Naive B cell (primary cell): ENCODE data around the gene THSD4. TPM values are rescaled to one million over a fixed set of nuclear protein-coding genes. Genes with fewer than 3 reads are reported as not detected.
"Not testable (repeated sequence)": the region's sequence is repeated elsewhere in the genome, so short reads cannot be mapped to it uniquely, and the experiment has no call there.

Experiments
- ATAC-seq, 2 donors: fragments of 150-1000 bp; cut with Tn5 transposase; 2 replicates each; pipeline ENCODE4 v1.10.0; 2021; ENCODE audit warnings: low read depth in 2 of 2, mild to moderate bottlenecking in 2 of 2, moderate library complexity in 2 of 2
- DNase-seq: peaks from one replicate; pipeline ENCODE4 v3.0.0; 2022
- H3K27ac Mint-ChIP-seq, 6 donors: one replicate each; pipeline ENCODE4 v1.8.0; 2020 to 2022; ENCODE audit warnings: mild to moderate bottlenecking in 6 of 6, mixed read lengths in 6 of 6, moderate library complexity in 5 of 6, inconsistent platforms in 2 of 6
- H3K27me3 Mint-ChIP-seq, 3 donors: one replicate each; pipeline ENCODE4 v1.8.0; 2021 to 2022; ENCODE audit warnings: mixed read lengths in 3 of 3, mild to moderate bottlenecking in 1 of 3
- H3K36me3 Mint-ChIP-seq, 2 donors: one replicate each; pipeline ENCODE4 v1.8.0; 2020 to 2022; ENCODE audit warnings: mixed read lengths in 2 of 2, inconsistent platforms in 1 of 2, mild to moderate bottlenecking in 1 of 2
- H3K4me1 Mint-ChIP-seq, 3 donors: one replicate each; pipeline ENCODE4 v1.8.0; 2020 to 2022; ENCODE audit warnings: mixed read lengths in 3 of 3, inconsistent platforms in 1 of 3, mild to moderate bottlenecking in 1 of 3, moderate library complexity in 1 of 3
- H3K4me3 Mint-ChIP-seq, 8 donors: one replicate each; pipeline ENCODE4 v1.8.0; 2020 to 2022; ENCODE audit warnings: mild to moderate bottlenecking in 8 of 8, mixed read lengths in 8 of 8, moderate library complexity in 8 of 8, inconsistent platforms in 2 of 8
- H3K9me3 Mint-ChIP-seq, 7 donors: one replicate each; pipeline ENCODE4 v1.8.0; 2020 to 2022; ENCODE audit warnings: mixed read lengths in 7 of 7, mild to moderate bottlenecking in 5 of 7, inconsistent platforms in 2 of 7, moderate library complexity in 1 of 7
- polyA plus RNA-seq, 6 donors: library from polyadenylated mRNA; unstranded; fragments of 300-500 nt; fragmentation: Illumina TruSeq; gene quantifications; one replicate each; pipeline ENCODE4 v1.2.3, GENCODE V29; 2021; ENCODE audit warnings: low read depth in 6 of 6

THSD4 gene
- polyA plus RNA-seq, 6 donors from 2014 or later = not detected

DNA sequence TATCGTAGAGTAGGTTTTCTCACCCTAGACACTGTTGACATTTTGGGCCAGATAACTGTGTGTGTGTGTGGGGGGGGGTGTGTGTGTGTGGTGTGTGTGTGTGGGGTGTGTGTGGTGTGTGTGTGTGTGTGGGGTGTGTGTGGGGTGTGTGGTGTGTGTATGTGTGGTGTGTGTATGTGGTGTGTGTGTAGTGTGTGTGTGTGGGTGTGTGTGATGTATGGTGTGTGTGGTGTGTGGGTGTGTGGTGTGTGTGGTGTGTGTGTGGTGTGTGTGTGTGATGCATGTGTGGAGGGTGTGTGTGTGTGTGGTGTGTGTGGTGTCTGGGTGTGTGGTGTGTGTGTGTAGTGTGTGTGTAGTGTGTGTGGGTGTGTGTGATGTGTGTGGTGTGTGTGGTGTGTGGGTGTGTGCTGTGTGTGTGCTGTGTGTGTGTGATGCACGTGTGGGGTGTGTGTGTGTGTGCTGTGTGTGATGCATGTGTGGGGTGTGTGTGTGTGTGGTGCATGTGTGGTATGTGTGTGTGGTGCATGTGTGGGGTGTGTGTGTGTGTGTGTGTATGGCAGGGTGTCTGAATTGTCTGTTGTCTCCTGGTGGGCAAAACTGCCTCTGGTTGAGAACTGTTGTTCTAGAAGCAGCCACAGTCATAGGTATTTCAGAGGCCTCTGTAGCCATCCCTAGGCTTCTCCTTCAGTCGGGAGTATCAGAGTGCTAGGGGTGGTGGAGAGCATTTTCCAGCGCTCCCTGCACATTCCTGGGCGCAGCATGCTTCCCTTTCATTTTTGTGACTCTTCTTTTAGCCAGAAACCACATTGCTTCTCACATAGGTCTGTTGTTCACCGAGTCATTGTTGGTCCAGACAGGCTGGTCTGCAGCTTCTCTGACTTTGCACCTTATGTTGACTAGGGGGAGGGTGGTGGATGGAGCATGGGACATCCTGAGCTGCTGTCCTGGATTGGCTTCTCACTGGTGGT, 84.4 kb downstream of the THSD4 start:
- Mint-ChIP-seq H3K27me3 (peaks cover 0 to 7% (median 6%) of the 10 kb centered on the region in 3 donors), H3K4me3 (no peak overlapping the region), H3K4me1 (no peaks in the 10 kb centered on the region), H3K9me3 (peaks cover 0 to 14% (median 2%) of the 10 kb centered on the region in 7 donors), H3K27ac (no peak overlapping the region), H3K36me3 (no peaks in the 10 kb centered on the region)
- DNase-seq (no peak), ATAC-seq (no peak)

DNA sequence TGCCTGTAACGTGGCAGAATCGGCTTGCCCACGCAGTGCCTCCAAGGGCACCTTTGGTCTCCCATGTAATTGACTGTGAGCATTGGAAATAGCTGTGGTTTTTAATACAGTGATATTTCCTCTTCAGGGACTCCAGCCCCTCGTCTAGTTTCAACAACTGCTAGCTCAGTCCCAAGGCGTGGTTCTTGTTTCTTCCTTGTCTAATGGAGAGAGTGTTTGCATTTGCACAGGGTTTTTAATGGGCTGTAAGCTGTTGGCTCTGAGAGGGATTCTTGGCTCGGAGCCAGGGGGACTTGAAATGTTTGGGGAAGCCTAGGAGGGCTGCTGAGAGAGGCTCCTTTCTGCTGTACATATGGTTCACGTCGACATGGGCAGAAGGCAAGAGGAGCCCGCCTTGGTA, 86.2 kb downstream of the THSD4 start:
- peaks cover 0 to 10% (median 0%) of the 10 kb centered on the region in 7 donors for H3K9me3 Mint-ChIP-seq
- ATAC-seq = no peak

DNA sequence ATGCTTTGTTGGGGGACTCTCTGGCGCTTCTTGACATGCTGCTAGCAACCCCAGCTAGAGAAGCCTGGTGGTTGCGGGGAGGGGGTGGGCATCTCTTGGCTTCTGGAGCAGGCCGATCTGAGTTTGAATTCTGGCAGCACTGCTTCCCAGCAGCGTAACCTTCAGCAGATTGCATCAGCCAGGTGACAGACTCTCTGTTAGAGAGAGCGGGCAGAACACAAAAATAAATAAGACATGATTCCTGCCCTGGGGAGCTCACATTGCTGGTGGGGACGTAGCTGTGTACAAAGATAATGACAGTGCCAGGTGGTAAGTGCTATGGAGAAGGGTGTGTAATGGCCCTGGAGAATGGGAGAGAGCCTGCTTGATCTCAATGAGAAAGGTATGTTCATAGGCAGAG, 87.4 kb downstream of the THSD4 start:
- no peak for DNase-seq
- no peak overlapping the region for H3K4me3 Mint-ChIP-seq
- H3K9me3 Mint-ChIP-seq = peaks cover 0 to 7% (median 0%) of the 10 kb centered on the region in 7 donors
- peaks cover 0 to 4% (median 0%) of the 10 kb centered on the region in 3 donors for H3K27me3 Mint-ChIP-seq
- peak overlapping the region in 1 of 6 donors; percentile 21 for H3K27ac Mint-ChIP-seq
- no peaks in the 10 kb centered on the region for H3K4me1 Mint-ChIP-seq
- ATAC-seq = no peak
- no peaks in the 10 kb centered on the region for H3K36me3 Mint-ChIP-seq

More for the DNA sequence above, 86.2 kb downstream of the THSD4 start:
- H3K27ac Mint-ChIP-seq = no peak overlapping the region
- no peaks in the 10 kb centered on the region for H3K4me1 Mint-ChIP-seq
- no peaks in the 10 kb centered on the region for H3K36me3 Mint-ChIP-seq
- no peak for DNase-seq
- H3K4me3 Mint-ChIP-seq = no peak overlapping the region
- peaks cover 0 to 3% (median 3%) of the 10 kb centered on the region in 3 donors for H3K27me3 Mint-ChIP-seq

DNA sequence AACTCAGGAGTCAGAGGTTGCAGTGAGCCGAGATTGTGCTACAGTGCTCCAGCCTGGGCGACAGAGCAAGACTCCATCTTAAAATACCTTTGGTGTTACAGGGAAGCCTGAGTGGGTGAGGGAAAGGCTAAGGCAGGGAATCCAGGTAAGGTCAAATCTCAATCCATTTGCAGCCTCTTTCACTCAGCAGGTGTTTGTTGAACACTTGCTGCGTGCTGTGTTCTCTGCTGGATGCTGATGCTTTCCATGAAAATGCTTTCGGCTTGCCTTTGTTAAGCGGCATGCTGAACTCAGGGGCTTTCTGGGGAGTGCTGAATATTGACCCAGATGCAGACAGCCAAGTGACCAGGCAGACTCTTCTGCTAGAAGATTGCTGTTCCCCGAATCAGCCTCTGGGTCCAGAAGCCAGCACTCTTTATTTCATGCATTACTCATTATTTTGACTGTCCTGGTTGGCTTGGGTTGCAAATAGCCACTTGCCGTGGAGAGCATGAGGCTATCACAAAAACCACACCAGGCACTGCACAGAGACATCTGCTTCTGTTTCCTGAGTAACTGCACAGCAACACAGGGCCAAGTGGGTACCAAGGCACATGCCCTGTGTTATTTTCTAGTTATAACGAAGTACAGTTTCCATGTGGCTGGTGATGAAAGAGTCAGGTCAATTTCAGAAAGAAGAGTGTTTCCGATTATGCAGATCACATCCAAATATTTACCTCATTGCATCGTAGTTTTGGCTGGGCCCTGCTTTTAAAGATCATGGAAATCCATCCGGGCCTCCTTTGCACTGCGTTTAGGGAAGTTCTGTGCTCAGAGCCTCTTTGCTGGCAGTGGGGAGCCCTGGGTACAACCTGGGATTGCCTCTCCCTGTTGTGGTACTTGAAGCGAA, 88.6 kb downstream of the THSD4 start:
- Mint-ChIP-seq H3K4me3 (no peak overlapping the region), H3K27ac (no peak overlapping the region), H3K27me3 (peaks cover 0 to 5% (median 0%) of the 10 kb centered on the region in 3 donors), H3K4me1 (no peaks in the 10 kb centered on the region), H3K9me3 (peaks cover 0 to 7% (median 0%) of the 10 kb centered on the region in 7 donors), H3K36me3 (no peaks in the 10 kb centered on the region)
- DNase-seq (no peak), ATAC-seq (no peak)

DNA sequence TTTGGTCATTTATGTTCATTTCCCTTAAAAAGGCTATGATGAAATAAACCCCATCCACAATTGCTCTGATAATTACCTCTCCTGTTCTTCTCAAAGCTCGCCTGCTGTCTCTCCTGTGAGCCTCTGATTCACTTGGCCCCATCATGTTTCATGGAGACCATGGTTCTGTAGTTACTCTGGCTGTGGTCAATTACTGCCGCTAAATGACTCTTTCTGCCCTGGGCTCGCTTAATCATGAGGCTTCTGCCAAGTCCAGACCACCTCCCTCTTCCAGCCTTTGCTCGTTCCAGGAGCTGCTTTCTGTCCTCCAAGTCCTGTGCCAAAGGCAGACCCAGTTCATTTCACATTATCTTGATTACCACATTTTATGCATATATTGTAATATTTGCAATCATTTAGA, 91.9 kb downstream of the THSD4 start:
- Mint-ChIP-seq H3K27ac (no peak overlapping the region), H3K27me3 (peaks cover 0 to 12% (median 0%) of the 10 kb centered on the region in 3 donors), H3K4me1 (no peaks in the 10 kb centered on the region), H3K36me3 (no peaks in the 10 kb centered on the region), H3K9me3 (peaks cover 0 to 5% (median 0%) of the 10 kb centered on the region in 7 donors), H3K4me3 (no peak overlapping the region)
- ATAC-seq (no peak), DNase-seq (no peak)

DNA sequence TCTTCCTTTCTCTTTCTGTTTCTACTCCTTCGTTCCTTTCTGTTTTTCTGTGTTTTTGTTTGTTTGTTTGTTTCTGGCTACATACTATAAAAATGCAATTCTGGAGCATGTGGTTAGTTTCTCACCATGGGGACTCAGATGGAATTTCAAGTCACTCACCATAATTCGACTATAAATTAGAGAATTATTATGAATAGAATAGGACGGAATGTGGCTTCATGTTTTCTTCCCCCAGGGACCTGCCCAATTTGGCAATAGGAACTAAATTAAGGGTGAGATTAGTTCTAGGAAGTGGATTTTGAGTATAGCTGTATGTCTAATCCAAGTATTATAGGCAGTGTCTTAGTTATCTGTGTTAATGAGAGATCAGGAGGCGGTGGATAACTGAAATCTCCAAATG, 96.9 kb downstream of the THSD4 start:
- Mint-ChIP-seq H3K4me3 (no peak overlapping the region), H3K36me3 (no peaks in the 10 kb centered on the region), H3K9me3 (peaks cover 0 to 7% (median 4%) of the 10 kb centered on the region in 7 donors), H3K4me1 (no peaks in the 10 kb centered on the region), H3K27ac (no peak overlapping the region), H3K27me3 (peaks cover 0 to 14% (median 0%) of the 10 kb centered on the region in 3 donors)
- no peak for ATAC-seq
- no peak for DNase-seq

GRCh38 chr15:71213943-71214342, 98.7 kb downstream of the THSD4 start:
- Mint-ChIP-seq H3K4me3 (peak overlapping the region in 1 of 8 donors; percentile 17), H3K27me3 (peaks cover 0 to 10% (median 0%) of the 10 kb centered on the region in 3 donors)
- not testable (repeated sequence) for H3K36me3 Mint-ChIP-seq, H3K27ac Mint-ChIP-seq, ATAC-seq, H3K4me1 Mint-ChIP-seq, DNase-seq, H3K9me3 Mint-ChIP-seq

DNA sequence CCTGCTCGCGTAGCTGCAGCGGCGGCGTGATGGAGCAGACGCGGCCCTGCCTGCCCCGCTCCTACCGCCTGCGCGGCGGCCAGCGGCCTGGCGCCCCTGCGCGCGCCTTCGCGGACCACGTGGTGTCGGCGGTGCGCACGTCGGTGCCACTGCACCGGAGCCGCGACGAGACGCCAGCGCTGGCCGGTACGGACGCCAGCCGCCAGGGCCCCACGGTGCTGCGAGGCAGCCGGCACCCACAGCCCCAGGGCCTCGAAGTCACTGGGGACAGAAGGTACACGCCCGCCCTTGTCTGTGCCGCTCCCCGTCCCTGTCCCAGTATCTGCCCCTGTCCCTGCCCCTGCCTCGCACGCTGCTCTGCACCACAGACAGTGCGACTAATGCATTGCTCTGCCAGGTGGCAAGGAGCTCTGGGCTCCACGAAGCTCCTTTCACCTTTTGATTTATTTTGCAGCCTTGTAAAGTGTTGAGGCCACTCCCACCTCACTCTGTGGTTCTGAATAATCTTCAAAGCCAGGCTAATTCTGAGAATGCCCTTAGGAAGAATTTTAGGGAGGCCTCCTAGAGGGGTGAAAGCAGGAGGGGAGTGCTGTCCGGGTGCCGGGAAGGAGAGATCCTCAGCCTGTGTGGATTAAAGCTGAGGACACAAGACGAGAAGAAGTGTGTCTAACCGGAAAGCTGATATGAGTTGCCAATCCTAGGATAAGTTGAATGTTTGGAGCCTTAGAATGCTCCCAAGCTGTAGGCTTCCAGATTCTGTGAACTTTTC, 100.0 kb downstream of the THSD4 start:
- Mint-ChIP-seq H3K27ac (no peak overlapping the region), H3K36me3 (no peaks in the 10 kb centered on the region), H3K9me3 (peaks cover 0 to 9% (median 2%) of the 10 kb centered on the region in 7 donors), H3K27me3 (peaks cover 0 to 4% (median 0%) of the 10 kb centered on the region in 3 donors), H3K4me1 (no peaks in the 10 kb centered on the region), H3K4me3 (peak overlapping the region in 1 of 8 donors; percentile 80)
- no peak for ATAC-seq
- no peak for DNase-seq

DNA sequence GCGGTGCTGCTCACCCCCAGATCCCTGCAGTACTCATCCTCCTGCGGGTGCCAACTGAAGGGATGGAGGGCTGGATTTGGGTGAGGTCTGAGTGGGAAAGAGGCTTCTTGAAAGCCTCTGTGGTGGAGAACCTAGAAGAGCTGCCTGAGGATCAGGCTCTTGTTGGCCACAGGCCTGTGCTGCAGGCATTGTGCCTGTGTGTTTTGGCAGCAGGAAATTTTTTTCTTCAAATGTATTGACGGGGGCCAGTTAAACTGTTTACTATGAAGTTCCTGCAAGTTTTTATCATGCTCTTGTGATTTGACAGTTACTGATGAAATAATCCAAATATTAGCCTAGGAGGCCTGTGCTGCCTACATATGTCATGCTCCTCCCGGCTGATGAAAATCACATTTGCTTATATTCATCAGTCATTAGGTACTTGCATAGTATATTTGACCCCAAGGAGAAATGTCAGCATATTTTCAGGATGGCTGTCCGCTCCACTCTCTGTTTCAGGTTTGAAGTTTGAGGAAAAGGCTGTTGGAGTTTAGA, 103.1 kb downstream of the THSD4 start:
- no peak overlapping the region for H3K4me3 Mint-ChIP-seq

GRCh38 chr15:71219101-71219500, 103.8 kb downstream of the THSD4 start:
- Mint-ChIP-seq H3K27ac (no peak overlapping the region), H3K27me3 (peaks cover 5 to 13% (median 11%) of the 10 kb centered on the region in 3 donors), H3K4me3 (no peak overlapping the region), H3K4me1 (no peaks in the 10 kb centered on the region), H3K36me3 (no peaks in the 10 kb centered on the region), H3K9me3 (peaks cover 0 to 9% (median 5%) of the 10 kb centered on the region in 7 donors)
- ATAC-seq = no peak
- no peak for DNase-seq

More for the DNA sequence above, 103.1 kb downstream of the THSD4 start:
- peaks cover 0 to 9% (median 4%) of the 10 kb centered on the region in 7 donors for H3K9me3 Mint-ChIP-seq
- peaks cover 1 to 13% (median 3%) of the 10 kb centered on the region in 3 donors for H3K27me3 Mint-ChIP-seq
- no peaks in the 10 kb centered on the region for H3K4me1 Mint-ChIP-seq
- no peaks in the 10 kb centered on the region for H3K36me3 Mint-ChIP-seq
- DNase-seq (no peak), ATAC-seq (no peak)
- H3K27ac Mint-ChIP-seq = no peak overlapping the region

GRCh38 chr15:71219645-71220044, 104.4 kb downstream of the THSD4 start:
- H3K27me3 Mint-ChIP-seq = peaks cover 5 to 13% (median 11%) of the 10 kb centered on the region in 3 donors
- no peaks in the 10 kb centered on the region for H3K4me1 Mint-ChIP-seq
- DNase-seq (no peak), ATAC-seq (no peak)
- H3K36me3 Mint-ChIP-seq = no peaks in the 10 kb centered on the region
- H3K9me3 Mint-ChIP-seq = peaks cover 0 to 11% (median 6%) of the 10 kb centered on the region in 7 donors
- no peak overlapping the region for H3K27ac Mint-ChIP-seq
- no peak overlapping the region for H3K4me3 Mint-ChIP-seq

- H3K27me3 Mint-ChIP-seq = peaks cover 5 to 13% (median 11%) of the 10 kb centered on the region in 3 donors
- H3K4me1 Mint-ChIP-seq = no peaks in the 10 kb centered on the region
- H3K4me3 Mint-ChIP-seq = no peak overlapping the region
- H3K27ac Mint-ChIP-seq = no peak overlapping the region
- H3K36me3 Mint-ChIP-seq = no peaks in the 10 kb centered on the region
- no peak for DNase-seq
- ATAC-seq = no peak
- peaks cover 0 to 9% (median 3%) of the 10 kb centered on the region in 7 donors for H3K9me3 Mint-ChIP-seq
Observed at GRCh38 chr15:71220828-71221227, 105.6 kb downstream of the THSD4 start.
